CD4-positive, alpha-beta T cell treated with Interleukin-15 for 4 hours (primary cell): ENCODE results near the gene TGM3.

Source experiments
- DNase-seq: peaks from one replicate; pipeline ENCODE4 v3.0.0-alpha.2; 2020; ENCODE audit warnings: low spot score

TGM3 gene

DNA sequence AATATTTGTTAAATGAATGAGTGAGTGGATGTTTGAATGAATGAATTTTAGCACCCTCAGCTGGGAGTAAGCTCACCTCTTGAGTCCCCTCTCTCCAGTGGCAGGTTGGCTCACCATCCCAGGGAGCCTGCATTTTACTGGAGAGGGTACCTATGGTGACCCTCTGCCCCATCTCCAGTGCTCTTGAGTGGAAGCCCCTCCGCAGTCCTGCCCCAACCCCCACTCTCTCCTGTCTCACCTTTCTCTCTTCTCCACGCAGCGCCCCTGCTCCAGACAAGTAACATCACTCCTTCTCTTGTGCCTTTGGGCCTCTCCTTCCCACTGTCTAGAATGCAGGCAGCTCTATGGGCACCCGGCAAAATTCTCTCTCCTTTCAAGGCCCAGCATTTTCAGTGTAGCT is 11.3 kb downstream of the TGM3 start:
- no peak for DNase-seq

GRCh38 chr20:2311329-2311728 is 15.5 kb downstream of the TGM3 start:
- no peak for DNase-seq

DNA sequence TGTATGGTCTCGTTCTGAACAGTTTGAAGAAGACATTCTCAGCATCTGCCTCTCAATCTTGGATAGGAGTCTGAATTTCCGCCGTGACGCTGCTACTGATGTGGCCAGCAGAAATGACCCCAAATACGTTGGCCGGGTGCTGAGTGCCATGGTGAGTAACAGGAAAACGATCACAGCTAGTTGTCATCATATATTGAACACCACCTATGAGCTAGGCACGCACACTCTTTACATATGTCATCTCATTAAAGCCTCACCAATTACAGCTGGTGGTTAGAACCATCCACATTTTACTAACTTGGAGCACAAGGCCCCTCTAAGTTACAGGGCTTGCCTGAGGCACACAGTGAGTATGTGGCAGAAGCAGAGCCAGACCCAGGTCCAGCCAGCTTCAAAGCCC is 17.1 kb downstream of the TGM3 start:
- DNase-seq: no peak

DNA sequence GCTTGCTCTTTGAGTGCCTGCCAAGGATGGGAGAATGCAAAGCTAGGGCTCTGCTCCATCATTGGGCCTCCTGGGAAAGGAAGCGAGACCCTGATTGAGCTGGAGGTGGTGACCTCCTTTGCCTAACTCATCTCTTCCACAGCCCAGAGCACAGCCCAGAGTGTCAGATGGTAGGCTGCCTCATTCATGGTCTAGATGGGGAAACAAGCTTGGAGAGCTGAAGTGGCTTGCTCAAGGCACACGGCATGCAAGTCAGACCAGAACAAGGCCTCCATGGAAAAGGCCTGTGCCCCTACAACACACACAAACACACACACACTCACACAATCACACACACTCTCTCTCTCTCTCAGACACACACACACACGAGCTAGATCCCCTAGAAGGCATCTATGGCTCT is 17.5 kb downstream of the TGM3 start:
- DNase-seq: no peak

- DNase-seq: no peak
These were observed 19.1 kb downstream of the TGM3 start for GRCh38 chr20:2314759-2315439.

DNA sequence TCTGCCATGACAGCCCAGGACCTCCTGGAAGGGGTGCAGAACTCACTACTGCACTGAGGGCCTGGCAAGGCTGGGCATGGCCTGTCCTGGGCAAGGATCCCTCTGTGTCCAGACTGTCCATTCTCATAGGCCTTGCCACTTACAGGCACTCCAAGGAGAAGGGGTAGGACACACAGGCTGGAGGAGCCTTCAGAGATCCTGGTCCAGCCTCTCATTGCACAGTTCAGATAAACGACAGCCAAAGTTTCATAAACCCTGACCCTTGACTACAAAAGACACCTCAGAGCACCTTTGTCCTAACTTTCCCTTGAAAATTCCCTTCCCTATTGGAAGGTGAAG is 19.6 kb downstream of the TGM3 start:
- DNase-seq: no peak

GRCh38 chr20:2316847-2317495 is 21.2 kb downstream of the TGM3 start:
- no peak for DNase-seq

DNA sequence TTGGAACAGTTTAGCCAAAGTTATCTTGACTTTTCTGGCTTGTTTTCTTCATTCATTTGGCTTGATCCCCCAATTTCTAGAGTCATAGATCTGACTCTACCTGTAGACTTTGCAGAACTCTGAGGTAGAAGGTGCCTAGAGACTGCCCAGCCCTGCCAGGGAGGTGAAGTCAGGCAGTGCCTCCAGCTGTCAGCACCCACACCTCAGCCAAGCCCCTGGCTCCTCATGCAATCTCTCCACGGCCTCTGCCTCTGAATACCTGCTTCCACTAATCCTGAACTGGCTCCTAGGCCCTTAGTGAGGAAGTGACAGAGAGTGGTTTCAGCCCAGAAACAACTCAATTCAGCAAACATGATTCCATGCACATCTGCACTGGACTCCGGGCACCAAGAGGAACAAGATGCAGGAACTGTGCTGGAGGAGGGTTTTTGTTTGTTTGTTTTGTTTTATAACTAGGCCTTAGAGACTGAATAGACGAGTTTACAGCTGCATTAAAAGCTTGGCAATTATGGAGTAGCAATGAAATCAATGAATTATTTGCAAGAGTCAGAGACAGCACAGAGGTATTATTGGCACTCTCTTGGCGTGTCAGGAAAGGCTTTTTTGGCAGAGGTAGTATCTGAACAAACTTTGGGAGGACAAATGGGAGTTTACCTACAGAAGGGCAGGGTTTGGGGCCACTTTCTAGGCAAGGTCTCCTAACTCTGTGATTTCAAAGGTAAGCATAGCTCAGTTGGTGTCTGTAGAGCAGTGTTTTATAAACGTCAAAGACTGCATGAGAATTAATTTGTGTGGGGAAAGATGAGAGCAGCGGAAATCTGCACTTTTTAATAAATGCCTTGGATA is 25.2 kb downstream of the TGM3 start:
- no peak for DNase-seq

- no peak for DNase-seq
These were observed 27.2 kb downstream of the TGM3 start for GRCh38 chr20:2323051-2323450.

- DNase-seq: no peak
These were observed 30.2 kb downstream of the TGM3 start for GRCh38 chr20:2326046-2326445.

DNA sequence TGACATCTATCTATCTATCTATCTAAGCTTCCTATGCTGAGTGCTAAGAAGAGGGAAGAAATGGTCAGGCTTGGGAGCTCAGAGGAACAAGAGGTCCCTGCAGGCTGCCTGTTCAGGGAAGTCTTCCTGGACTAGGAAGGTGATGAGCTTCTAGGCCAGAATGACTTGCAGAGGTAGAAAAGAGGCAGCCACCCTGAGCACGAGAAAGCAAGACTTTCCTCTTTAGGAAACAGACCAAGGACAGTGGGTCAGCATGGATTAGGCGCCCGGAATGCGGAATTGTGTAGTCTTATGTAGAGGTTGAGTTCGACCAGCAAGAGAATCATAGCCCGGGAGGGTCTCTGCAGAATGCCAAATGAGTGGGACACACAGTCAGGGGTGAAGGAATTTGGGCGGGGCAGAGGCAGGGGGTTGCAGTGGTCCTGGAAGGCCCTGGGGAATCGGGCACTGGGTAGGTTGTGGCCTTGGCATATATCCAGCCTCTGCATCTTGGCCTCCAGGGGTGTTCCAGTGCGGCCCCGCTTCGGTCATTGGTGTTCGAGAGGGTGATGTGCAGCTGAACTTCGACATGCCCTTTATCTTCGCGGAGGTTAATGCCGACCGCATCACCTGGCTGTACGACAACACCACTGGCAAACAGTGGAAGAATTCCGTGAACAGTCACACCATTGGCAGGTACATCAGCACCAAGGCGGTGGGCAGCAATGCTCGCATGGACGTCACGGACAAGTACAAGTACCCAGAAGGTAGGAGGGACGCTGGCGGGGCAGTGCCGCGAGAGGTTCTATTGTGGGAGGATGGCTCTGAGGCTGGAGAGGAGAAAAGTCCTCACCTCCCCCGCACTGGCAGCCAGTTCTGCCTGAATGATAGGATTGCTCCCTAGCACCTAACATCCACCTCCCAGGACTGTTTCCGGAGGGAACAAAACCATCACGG is 32.1 kb downstream of the TGM3 start:
- no peak for DNase-seq

GRCh38 chr20:2329286-2329685 is 33.5 kb downstream of the TGM3 start:
- no peak for DNase-seq

DNA sequence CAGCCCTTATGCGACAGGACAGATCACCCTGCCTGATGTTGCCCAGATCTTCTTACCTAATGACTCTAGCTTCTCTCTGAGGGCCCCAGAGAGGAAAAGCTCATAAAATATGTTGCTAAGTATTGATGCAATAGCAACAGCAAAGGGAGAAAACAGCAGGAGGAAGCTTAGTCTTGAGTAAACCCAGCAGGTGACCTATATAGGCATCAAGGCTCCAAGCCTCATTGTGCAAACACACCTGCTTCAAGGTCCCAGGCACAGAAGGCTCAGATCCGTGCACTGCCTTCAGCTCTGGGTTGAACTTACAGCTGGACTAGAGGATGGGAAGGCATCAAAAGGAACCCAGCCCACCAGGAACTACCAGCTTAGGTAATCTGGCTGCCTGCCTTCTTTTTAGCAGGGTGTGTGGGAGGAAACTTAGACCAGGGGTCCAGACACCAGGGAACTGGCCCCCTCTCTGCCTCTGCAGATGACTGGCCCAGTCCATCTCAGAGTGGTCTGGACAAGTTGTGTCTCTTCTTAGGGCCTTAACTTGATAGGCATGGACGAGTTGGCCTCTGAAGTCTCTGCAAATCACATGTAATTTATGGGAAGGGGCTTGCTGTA is 34.4 kb downstream of the TGM3 start:
- no peak for DNase-seq

DNA sequence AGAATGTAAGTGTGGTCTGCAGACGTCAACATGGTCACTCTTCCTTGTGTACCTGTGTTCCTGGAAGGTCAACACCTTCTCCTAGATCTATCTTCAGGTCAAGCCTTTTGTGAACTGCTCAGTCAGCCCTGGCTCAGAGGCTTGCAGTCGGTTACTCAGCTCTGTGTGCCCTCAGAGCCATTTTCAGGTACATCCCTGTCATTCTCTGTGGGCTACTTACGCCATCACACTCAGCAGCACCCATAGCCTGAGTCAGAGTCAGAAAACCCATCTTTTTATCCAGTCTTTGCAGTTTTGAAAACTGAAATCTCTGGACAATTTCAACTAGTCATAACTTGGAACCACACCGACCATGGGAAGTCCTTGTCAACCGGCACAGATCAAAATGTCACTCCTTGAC is 35.3 kb downstream of the TGM3 start:
- DNase-seq: no peak

DNA sequence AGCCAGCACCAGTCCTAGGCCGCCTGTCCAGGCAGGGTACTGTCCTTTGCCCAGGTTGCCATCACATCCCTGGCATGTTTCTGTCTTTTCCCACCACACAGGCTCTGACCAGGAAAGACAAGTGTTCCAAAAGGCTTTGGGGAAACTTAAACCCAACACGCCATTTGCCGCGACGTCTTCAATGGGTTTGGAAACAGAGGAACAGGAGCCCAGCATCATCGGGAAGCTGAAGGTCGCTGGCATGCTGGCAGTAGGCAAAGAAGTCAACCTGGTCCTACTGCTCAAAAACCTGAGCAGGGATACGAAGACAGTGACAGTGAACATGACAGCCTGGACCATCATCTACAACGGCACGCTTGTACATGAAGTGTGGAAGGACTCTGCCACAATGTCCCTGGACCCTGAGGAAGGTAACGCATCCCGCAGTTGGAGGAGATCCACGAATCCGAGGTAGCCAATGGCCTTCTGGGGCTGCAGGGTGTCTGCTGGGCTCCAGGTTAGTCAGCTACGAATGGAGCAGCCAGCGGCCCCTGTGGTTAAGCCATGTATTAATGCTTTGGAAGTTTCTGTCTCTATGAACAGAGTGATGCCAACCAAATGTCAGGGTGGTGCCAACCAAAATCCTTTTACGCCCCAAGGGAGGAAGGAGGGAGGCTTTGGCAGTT is 36.2 kb downstream of the TGM3 start:
- no peak for DNase-seq

GRCh38 chr20:2332711-2333110 is 36.9 kb downstream of the TGM3 start:
- DNase-seq: no peak

GRCh38 chr20:2333821-2334220 is 38.0 kb downstream of the TGM3 start:
- no peak for DNase-seq

- no peak for DNase-seq
These were observed 39.5 kb downstream of the TGM3 start for GRCh38 chr20:2335096-2335870.

- no peak for DNase-seq
These were observed 40.7 kb downstream of the TGM3 start for GRCh38 chr20:2336471-2336870.

DNA sequence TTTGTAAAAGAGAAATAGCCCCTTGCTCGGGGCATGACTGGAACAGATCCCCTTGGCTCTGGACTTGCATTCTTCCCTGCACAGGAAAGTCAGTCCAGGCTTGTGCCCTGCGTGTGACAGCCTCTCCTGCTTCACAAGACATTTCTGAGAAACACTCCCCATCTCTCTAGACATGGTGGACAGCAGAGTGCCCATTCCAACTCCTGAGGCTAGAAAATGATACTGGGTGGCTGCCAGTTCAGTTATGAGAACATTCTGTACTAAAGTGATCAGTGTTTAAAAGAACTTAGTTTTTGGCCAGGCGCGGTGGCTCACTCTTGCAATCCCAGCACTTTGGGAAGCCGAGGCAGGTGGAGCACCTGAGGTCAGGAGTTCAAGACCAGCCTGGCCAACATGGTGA is 41.3 kb downstream of the TGM3 start:
- DNase-seq: no peak
